Urinary bladder (tissue), 4 donors: ENCODE measurements around the gene SLX1B. TPM values are rescaled to one million over a fixed set of nuclear protein-coding genes. Genes with fewer than 3 reads are reported as not detected.
"Not testable (repeated sequence)": the region's sequence is repeated elsewhere in the genome, so short reads cannot be mapped to it uniquely, and the experiment has no call there.

ENCODE experiments used
- DNase-seq: peaks from one replicate; pipeline ENCODE4 v3.0.0-alpha.2; 2015; ENCODE audit errors: extremely low spot score
- H3K27ac ChIP-seq: one replicate; pipeline ENCODE4 v1.5.1; 2013; ENCODE audit warnings: low read depth, mild to moderate bottlenecking, moderate library complexity
- H3K36me3 ChIP-seq: one replicate; pipeline ENCODE4 v1.6.1; 2013; ENCODE audit warnings: mild to moderate bottlenecking, moderate library complexity; ENCODE audit not compliant: insufficient read depth
- H3K4me1 ChIP-seq: one replicate; pipeline ENCODE4 v1.6.1; 2013; ENCODE audit warnings: mild to moderate bottlenecking, moderate library complexity; ENCODE audit not compliant: insufficient read depth
- H3K4me3 ChIP-seq: one replicate; pipeline ENCODE4 v1.5.1; 2013; ENCODE audit warnings: low read depth, low read length
- WGBS: extraction: QIAGEN DNeasy Blood & Tissue Kit; methylation state at CpG from one replicate; pipeline ENCODE4 v1.1.7; 2013; 5-methylcytosine and 5-hydroxymethylcytosine counted together
- polyA plus RNA-seq: library from polyadenylated mRNA; stranded (reverse); fragments of 200-250 nt; gene quantifications from one replicate; pipeline ENCODE4 v1.2.3, GENCODE V29; 2013
- total RNA-seq: library from RNA; depleted of rRNA; stranded (reverse); fragments of >200 nt; gene quantifications from one replicate; pipeline ENCODE4 v1.2.3, GENCODE V29; 2014
- donor health status: healthy with polysubstance abuse.
- donor health status: healthy.

SLX1B gene
- 1.9 TPM for total RNA-seq
- 37.4 TPM for polyA plus RNA-seq

- DNase-seq, H3K27ac ChIP-seq, H3K36me3 ChIP-seq, H3K4me3 ChIP-seq, H3K4me1 ChIP-seq: not testable (repeated sequence)
- WGBS, result no CpG with 5 or more reads among the region's 33 CpGs
Measured at GRCh38 chr16:29454269-29454668, at the start of gene SLX1B, which contains the start of gene BOLA2. TSS of gene SLX1B (plus strand) at chr16:29454533. TSS of gene BOLA2 (minus strand) at chr16:29454351. CDS start at chr16:29454253, 98 bp downstream.

DNA sequence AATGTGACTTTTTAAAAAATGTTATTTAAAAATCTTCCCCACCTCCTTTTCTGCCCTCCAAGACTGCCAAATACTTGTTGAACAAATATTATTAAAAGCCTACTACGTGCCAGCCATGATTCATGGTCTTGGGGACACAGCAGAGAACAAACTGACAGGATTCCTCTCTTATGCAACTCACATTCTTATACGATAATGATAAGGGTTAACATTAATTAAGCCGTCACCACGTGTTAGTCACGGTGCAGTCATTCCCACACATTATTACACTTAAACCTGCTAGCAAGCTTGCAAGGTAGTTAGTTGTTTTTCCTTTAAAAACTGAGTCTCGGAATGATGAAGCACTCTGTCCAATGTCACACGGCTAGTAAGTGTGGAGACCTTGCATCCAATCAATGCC lies 49.1 kb upstream of the SLX1B start:
- not testable (repeated sequence) for DNase-seq, H3K4me1 ChIP-seq, H3K4me3 ChIP-seq, H3K27ac ChIP-seq, H3K36me3 ChIP-seq
- WGBS, result 72% methylated on average over 7 of the region's 7 CpGs

GRCh38 chr16:29423587-29423986 lies 30.7 kb upstream of the SLX1B start:
- not testable (repeated sequence) for H3K4me3 ChIP-seq, H3K27ac ChIP-seq, DNase-seq, H3K4me1 ChIP-seq, H3K36me3 ChIP-seq
- WGBS, result 97% methylated on average over 2 of the region's 2 CpGs

GRCh38 chr16:29425390-29425789 lies 28.9 kb upstream of the SLX1B start:
- not testable (repeated sequence) for H3K4me3 ChIP-seq, DNase-seq, H3K27ac ChIP-seq, H3K4me1 ChIP-seq, H3K36me3 ChIP-seq
- WGBS, result 89% methylated on average over 3 of the region's 3 CpGs

DNA sequence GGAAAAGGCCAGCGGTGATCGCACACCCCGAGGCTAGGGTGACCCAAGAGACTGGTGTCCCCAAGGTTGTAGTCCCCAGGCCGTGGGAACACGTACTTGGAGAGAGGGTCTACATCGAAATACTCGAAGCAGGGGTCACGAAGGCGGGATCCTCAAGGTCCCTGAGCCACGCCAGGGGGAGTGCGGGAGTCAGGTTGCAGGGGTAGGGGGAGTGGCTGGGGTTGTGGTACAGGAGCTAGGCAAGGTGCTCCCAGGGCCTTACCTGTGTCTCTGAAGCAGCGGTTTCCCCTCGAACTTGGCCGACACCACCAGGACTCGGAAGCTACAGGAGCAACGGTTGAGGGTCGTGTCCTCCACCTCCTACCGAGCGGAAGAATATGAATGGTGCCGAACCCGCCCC lies 579 bp upstream of the SLX1B start:
- not testable (repeated sequence) for H3K4me1 ChIP-seq, DNase-seq, H3K36me3 ChIP-seq, H3K27ac ChIP-seq, H3K4me3 ChIP-seq
- WGBS, result no CpG with 5 or more reads among the region's 21 CpGs

DNA sequence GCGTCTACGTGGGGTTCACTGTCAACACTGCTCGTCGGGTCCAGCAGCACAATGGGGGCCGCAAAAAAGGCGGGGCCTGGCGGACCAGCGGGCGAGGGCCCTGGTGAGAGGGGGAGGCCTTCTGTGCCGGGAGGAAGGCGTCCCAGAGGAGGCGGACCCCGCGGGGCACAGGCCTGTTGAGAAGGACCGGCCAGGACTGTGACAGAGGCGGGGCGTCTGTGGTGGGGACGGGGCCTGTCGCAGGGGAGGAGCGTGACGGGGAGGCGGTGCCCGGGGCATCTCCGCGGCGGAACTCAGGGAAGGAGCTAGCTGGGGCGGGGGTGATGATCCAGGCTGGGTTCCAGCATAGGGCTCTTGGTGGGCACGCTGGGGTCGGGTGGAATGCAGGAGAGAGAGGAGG lies 495 bp downstream of the SLX1B start:
- not testable (repeated sequence) for H3K27ac ChIP-seq, H3K4me3 ChIP-seq, H3K36me3 ChIP-seq, DNase-seq, H3K4me1 ChIP-seq
- WGBS, result no CpG with 5 or more reads among the region's 29 CpGs

- not testable (repeated sequence) for H3K36me3 ChIP-seq, H3K4me3 ChIP-seq, DNase-seq, H3K27ac ChIP-seq, H3K4me1 ChIP-seq
- WGBS, result 95% methylated on average over 1 of the region's 2 CpGs
Measured at GRCh38 chr16:29457660-29458059, 3.3 kb downstream of the SLX1B start.

- H3K4me3 ChIP-seq, DNase-seq, H3K4me1 ChIP-seq, H3K27ac ChIP-seq, H3K36me3 ChIP-seq: not testable (repeated sequence)
- WGBS, result no CpG with 5 or more reads among the region's 13 CpGs
Measured at GRCh38 chr16:29459706-29460646, 5.6 kb downstream of the SLX1B start, which contains the start of gene SULT1A4. TSS of gene SULT1A4 (plus strand) at chr16:29459913. CDS start at chr16:29461386, 1,473 bp downstream.

DNA sequence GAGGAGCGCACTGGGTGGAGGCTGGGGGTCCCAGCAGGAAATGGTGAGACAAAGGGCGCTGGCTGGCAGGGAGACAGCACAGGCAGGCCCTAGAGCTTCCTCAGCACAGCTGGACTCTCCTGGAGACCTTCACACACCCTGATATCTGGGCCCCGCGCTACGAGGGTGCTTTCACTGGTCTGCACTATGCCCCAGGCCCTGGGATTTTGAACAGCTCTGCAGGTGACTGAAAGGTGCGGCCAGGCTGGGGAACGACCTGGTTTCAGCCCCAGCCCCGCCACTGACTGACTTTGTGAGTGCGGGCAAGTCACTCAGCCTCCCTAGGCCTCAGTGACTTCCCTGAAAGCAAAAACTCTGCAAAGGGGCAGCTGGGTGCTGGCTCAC lies 6.3 kb downstream of the SLX1B start:
- WGBS, result no CpG with 5 or more reads among the region's 9 CpGs
- DNase-seq, H3K36me3 ChIP-seq, H3K4me3 ChIP-seq, H3K27ac ChIP-seq, H3K4me1 ChIP-seq: not testable (repeated sequence)

GRCh38 chr16:29465985-29466824 lies 11.9 kb downstream of the SLX1B start:
- H3K27ac ChIP-seq, H3K4me1 ChIP-seq, H3K4me3 ChIP-seq, DNase-seq, H3K36me3 ChIP-seq: not testable (repeated sequence)
- WGBS, result 0% methylated on average over 15 of the region's 57 CpGs

DNA sequence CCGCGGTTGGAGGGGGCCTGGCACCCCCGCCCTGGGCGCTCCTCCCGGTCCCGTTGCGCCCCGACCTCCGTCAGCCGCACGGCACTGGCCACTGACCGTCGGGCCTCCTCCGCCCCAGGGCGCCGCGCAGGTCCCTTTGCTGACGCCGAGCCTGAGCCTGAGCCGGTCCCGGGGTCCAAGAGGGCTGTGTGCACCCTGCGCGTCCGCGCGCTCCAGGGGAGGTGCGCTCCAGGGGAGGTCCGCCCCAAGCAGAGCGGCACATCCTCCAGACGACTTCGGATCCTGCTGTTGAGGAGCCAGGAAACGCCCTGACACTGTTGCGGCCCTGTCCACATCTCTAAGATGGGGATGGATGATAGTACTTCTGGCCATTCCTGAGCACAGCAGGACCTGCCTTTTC lies 12.6 kb downstream of the SLX1B start:
- H3K27ac ChIP-seq, H3K4me3 ChIP-seq, H3K4me1 ChIP-seq, DNase-seq, H3K36me3 ChIP-seq: not testable (repeated sequence)
- no CpG with 5 or more reads among the region's 33 CpGs for WGBS

GRCh38 chr16:29467654-29468366 lies 13.5 kb downstream of the SLX1B start:
- WGBS, result 43% methylated on average over 2 of the region's 10 CpGs
- H3K4me3 ChIP-seq, DNase-seq, H3K4me1 ChIP-seq, H3K27ac ChIP-seq, H3K36me3 ChIP-seq: not testable (repeated sequence)

- WGBS, result 21% methylated on average over 5 of the region's 6 CpGs
- H3K4me1 ChIP-seq, DNase-seq, H3K4me3 ChIP-seq, H3K36me3 ChIP-seq: not testable (repeated sequence)
- peak overlapping the region; percentile 16 for H3K27ac ChIP-seq
Measured at GRCh38 chr16:29469660-29470059, 15.3 kb downstream of the SLX1B start.
